ENCODE measurements around the gene G6PC2. TPM values are rescaled to one million over a fixed set of nuclear protein-coding genes. Genes with fewer than 3 reads are reported as not detected.

G6PC2 gene
- total RNA-seq, 4 donors from 2014 or later: not detected

GRCh38 chr2:168912901-168913369, 11.8 kb downstream of the G6PC2 start:
- no peak for DNase-seq (ENCODE audit: extremely low spot score)
- H3K4me1 ChIP-seq: peaks cover 0 to 16% (median 6%) of the 10 kb centered on the region in 4 donors
- no peak overlapping the region for H3K27ac ChIP-seq (replicated peaks in 1 of 4)
- intact Hi-C loops (cut with DNase I): no loop called here
- no peaks in the 10 kb centered on the region for H3K9me3 ChIP-seq
- TF ChIP-seq POLR2AphosphoS5 (IDR thresholded peaks at IDR 0.05) (no peak), CTCF (IDR thresholded peaks at IDR 0.05) (no peak), POLR2A (IDR thresholded peaks at IDR 0.05; ENCODE audit: low read depth) (no peak), EP300 (IDR thresholded peaks at IDR 0.05) (no peak)
- H3K36me3 ChIP-seq: no peaks in the 10 kb centered on the region
- peak overlapping the region; percentile 24 to 41 (median 28) for H3K4me3 ChIP-seq
- peaks cover 0 to 5% (median 0%) of the 10 kb centered on the region in 4 donors for H3K27me3 ChIP-seq
- WGBS: 39% methylated on average over 21 of the region's 21 CpGs

GRCh38 chr2:168913495-168913894, 12.4 kb downstream of the G6PC2 start:
- Histone ChIP-seq H3K9me3 (no peaks in the 10 kb centered on the region), H3K27ac (replicated peaks in 1 of 4) (no peak overlapping the region), H3K27me3 (peaks cover 0 to 5% (median 0%) of the 10 kb centered on the region in 4 donors), H3K4me1 (peaks cover 0 to 16% (median 6%) of the 10 kb centered on the region in 4 donors), H3K36me3 (no peaks in the 10 kb centered on the region), H3K4me3 (no peak overlapping the region)
- TF ChIP-seq EP300 (IDR thresholded peaks at IDR 0.05) (no peak), POLR2AphosphoS5 (IDR thresholded peaks at IDR 0.05) (no peak), CTCF (IDR thresholded peaks at IDR 0.05) (no peak), POLR2A (IDR thresholded peaks at IDR 0.05; ENCODE audit: low read depth) (no peak)
- DNase-seq (ENCODE audit: extremely low spot score): no peak
- intact Hi-C loops (cut with DNase I): no loop called here
- WGBS: 93% methylated on average over 4 of the region's 4 CpGs

GRCh38 chr2:168915441-168916330, 14.6 kb downstream of the G6PC2 start:
- intact Hi-C loops (cut with DNase I): no loop called here
- peaks cover 0 to 16% (median 6%) of the 10 kb centered on the region in 4 donors for H3K4me1 ChIP-seq
- H3K36me3 ChIP-seq: no peaks in the 10 kb centered on the region
- TF ChIP-seq CTCF (IDR thresholded peaks at IDR 0.05) (no peak), EP300 (IDR thresholded peaks at IDR 0.05) (no peak), POLR2AphosphoS5 (IDR thresholded peaks at IDR 0.05) (no peak), POLR2A (IDR thresholded peaks at IDR 0.05; ENCODE audit: low read depth) (no peak)
- peaks cover 0 to 5% (median 0%) of the 10 kb centered on the region in 4 donors for H3K27me3 ChIP-seq
- DNase-seq (ENCODE audit: extremely low spot score): no peak
- no peak overlapping the region for H3K4me3 ChIP-seq
- 93% methylated on average over 3 of the region's 3 CpGs for WGBS
- no peak overlapping the region for H3K27ac ChIP-seq (replicated peaks in 1 of 4)
- no peaks in the 10 kb centered on the region for H3K9me3 ChIP-seq

- WGBS: 91% methylated on average over 4 of the region's 4 CpGs
- intact Hi-C loops (cut with DNase I): no loop called here
- no peak for DNase-seq (ENCODE audit: extremely low spot score)
- no peak overlapping the region for H3K27ac ChIP-seq (replicated peaks in 1 of 4)
- no peaks in the 10 kb centered on the region for H3K36me3 ChIP-seq
- H3K4me3 ChIP-seq: no peak overlapping the region
- peaks cover 0 to 5% (median 0%) of the 10 kb centered on the region in 4 donors for H3K27me3 ChIP-seq
- TF ChIP-seq CTCF (IDR thresholded peaks at IDR 0.05) (no peak), POLR2A (IDR thresholded peaks at IDR 0.05; ENCODE audit: low read depth) (no peak), POLR2AphosphoS5 (IDR thresholded peaks at IDR 0.05) (no peak), EP300 (IDR thresholded peaks at IDR 0.05) (no peak)
- H3K4me1 ChIP-seq: peaks cover 0 to 16% (median 6%) of the 10 kb centered on the region in 4 donors
- no peaks in the 10 kb centered on the region for H3K9me3 ChIP-seq
These were observed 15.2 kb downstream of the G6PC2 start for GRCh38 chr2:168916331-168916675.

All from esophagus muscularis mucosa (tissue), 4 donors.